Mucosa of descending colon (tissue), 3 donors: Measurements from ENCODE around the gene LRRC70. TPM values are rescaled to one million over a fixed set of nuclear protein-coding genes. Genes with fewer than 3 reads are reported as not detected.

Experiments
- ATAC-seq: fragments of 200-7000 bp; cut with Tn5 transposase; one replicate; pipeline ENCODE4 v1.9.1; 2020; ENCODE audit warnings: mild to moderate bottlenecking, moderate library complexity
- DNase-seq, 3 donors: peaks; one replicate each; pipeline ENCODE4 v3.0.0-alpha.2; 2020
- H3K36me3 ChIP-seq: fragments of 200-600 bp; one replicate; pipeline ENCODE4 v1.8.0; 2021; ENCODE audit warnings: low read depth, mild to moderate bottlenecking
- H3K4me1 ChIP-seq: fragments of 200-600 bp; one replicate; pipeline ENCODE4 v1.8.0; 2021; ENCODE audit warnings: low read depth, mild to moderate bottlenecking
- H3K4me3 ChIP-seq: fragments of 200-600 bp; one replicate; pipeline ENCODE4 v1.8.0; 2021; ENCODE audit warnings: mild to moderate bottlenecking
- H3K9me3 ChIP-seq: fragments of 200-600 bp; one replicate; pipeline ENCODE4 v1.8.0; 2021; ENCODE audit warnings: mild to moderate bottlenecking
- intact Hi-C, 2 donors: fragments of 100-400 bp; cut with DNase I in 1 of 2; cut with micrococcal nuclease in 1 of 2; formaldehyde crosslinking; loops; one replicate each; pipeline versions ENCODE4 v1.11.0 to v1.11.1; 2022; cut with DNase I, micrococcal nuclease
- total RNA-seq, 3 donors: library from RNA; stranded (reverse); fragmentation: NEBNext Ultra II Directional in 2 of 3; extraction: Animal tissue kit (Norgen Biotek cat#: 25700) in 2 of 3; gene quantifications; one replicate each; pipeline versions ENCODE4 v1.2.1 to v1.2.4, GENCODE V29; 2021 to 2023
- TF ChIP-seq, protein P1 (sequence below): fragments of 200-600 bp; IDR thresholded peaks from one replicate; pipeline ENCODE4 v1.8.0; 2022; ENCODE audit warnings: antibody characterized with exemption, mild to moderate bottlenecking
- donor health status: DM: no; HTN: no; CAD: no; lungs with moderate emphysema.
- donor health status: DM: no; HTN: no; CAD: no.
- donor health status: DM: no; HTN: yes; CAD: no.

The LRRC70 gene
- total RNA-seq, 3 donors from 2014 or later: 0.75 to 2.8 (median 1.4) TPM

DNA sequence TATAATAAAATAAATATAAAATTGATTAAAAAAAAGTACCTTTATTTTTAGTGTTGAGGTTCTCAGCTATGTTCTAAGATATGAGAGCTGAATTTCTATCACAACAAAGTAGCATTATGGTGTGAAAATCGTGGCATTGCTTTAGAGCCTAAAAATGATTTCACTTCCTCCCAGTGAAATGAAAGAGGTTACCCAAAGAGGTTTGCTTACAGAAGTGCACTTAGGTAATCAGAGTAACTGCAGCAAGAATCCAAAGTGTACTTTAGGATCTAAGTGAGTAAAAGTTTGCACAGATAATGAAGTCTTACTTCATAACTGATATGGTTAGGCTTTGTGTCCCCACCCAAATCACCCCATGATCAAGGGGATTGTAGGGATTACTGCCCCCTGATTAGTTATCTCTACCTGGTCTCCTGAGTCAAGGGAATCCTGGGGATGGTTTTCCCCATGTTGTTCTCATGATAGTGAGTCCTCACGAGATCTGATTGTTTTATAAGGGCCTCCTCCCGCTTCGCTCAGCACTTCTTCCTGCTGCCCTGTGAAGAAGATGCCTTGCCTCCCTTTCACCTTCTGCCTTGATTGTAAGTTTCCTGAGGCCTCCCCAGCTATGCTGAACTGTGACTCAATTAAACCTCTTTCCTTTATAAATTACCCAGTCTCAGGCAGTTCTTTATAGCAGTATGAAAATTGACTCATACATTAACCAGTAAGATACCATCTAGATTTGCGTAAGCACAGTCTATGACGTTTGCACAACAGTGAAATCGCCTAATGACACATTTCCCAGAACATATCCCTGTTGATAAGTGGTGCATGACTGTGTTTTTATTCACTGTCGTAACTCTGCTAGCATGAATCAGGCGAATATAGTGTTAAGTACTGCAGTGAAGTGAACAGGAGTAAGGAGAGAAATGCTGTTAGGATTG, 40.3 kb upstream of the LRRC70 start:
- TF ChIP-seq, protein P1, sequence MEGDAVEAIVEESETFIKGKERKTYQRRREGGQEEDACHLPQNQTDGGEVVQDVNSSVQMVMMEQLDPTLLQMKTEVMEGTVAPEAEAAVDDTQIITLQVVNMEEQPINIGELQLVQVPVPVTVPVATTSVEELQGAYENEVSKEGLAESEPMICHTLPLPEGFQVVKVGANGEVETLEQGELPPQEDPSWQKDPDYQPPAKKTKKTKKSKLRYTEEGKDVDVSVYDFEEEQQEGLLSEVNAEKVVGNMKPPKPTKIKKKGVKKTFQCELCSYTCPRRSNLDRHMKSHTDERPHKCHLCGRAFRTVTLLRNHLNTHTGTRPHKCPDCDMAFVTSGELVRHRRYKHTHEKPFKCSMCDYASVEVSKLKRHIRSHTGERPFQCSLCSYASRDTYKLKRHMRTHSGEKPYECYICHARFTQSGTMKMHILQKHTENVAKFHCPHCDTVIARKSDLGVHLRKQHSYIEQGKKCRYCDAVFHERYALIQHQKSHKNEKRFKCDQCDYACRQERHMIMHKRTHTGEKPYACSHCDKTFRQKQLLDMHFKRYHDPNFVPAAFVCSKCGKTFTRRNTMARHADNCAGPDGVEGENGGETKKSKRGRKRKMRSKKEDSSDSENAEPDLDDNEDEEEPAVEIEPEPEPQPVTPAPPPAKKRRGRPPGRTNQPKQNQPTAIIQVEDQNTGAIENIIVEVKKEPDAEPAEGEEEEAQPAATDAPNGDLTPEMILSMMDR: no peak
- Histone ChIP-seq H3K9me3 (no peaks in the 10 kb centered on the region), H3K4me1 (no peaks in the 10 kb centered on the region), H3K4me3 (no peak overlapping the region), H3K36me3 (no peaks in the 10 kb centered on the region)
- ATAC-seq (peak; percentile 87), DNase-seq (no peak)
- intact Hi-C loops: no loop called here

DNA sequence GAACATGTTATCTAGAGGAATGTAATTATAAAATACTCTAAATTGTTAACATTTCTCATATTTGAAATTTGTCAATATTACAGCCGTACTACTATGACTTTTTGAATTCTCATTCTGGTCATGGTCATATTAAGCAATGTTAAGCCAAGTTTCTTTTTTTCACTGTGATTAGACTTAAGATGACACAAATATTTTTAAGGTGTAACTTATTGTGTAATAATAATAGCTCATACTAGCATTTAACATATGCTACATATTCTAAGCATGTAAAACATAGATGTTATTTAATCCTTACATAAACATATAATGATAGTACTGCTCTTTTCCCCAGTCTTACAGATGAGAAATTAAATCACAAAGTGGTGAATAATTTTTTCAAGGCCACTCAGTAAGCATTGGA, 35.9 kb upstream of the LRRC70 start:
- no peaks in the 10 kb centered on the region for H3K9me3 ChIP-seq
- DNase-seq: no peak
- H3K4me3 ChIP-seq: no peak overlapping the region
- TF ChIP-seq, protein P1: no peak
- ATAC-seq: no peak
- H3K36me3 ChIP-seq: no peaks in the 10 kb centered on the region
- intact Hi-C loops: no loop called here
- no peaks in the 10 kb centered on the region for H3K4me1 ChIP-seq

- TF ChIP-seq, protein P1: no peak
- ATAC-seq: no peak
These were observed 30.5 kb upstream of the LRRC70 start for GRCh38 chr5:62547945-62548630.

GRCh38 chr5:62550103-62550502, 28.5 kb upstream of the LRRC70 start:
- TF ChIP-seq, protein P1: no peak
- H3K9me3 ChIP-seq: no peaks in the 10 kb centered on the region

More at GRCh38 chr5:62547945-62548630, 30.5 kb upstream of the LRRC70 start:
- no peak for DNase-seq
- Histone ChIP-seq H3K4me1 (no peaks in the 10 kb centered on the region), H3K4me3 (no peak overlapping the region), H3K9me3 (no peaks in the 10 kb centered on the region), H3K36me3 (no peaks in the 10 kb centered on the region)
- intact Hi-C loops: no loop called here

DNA sequence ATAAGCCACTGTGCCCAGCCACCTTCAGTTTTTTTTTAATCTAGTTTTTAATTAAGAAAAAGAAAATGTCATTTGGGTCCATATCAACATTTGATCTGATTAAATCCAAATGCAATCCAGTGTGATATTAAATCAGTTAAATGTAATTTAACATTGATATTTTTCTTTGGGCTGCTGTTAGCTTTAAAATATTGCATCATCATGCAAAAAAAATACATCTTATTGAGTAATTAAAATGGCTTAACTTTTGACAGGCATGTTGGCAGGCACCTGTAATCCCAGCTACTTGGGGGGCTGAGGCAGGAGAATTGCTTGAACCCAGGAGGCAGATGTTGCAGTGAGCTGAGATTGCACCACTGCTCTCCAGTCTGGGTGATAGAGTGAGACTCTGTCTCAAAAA, 22.7 kb upstream of the LRRC70 start:
- no peak overlapping the region for H3K4me3 ChIP-seq
- DNase-seq: no peak
- TF ChIP-seq, protein P1: no peak
- intact Hi-C loops: no loop called here
- no peaks in the 10 kb centered on the region for H3K4me1 ChIP-seq
- no peaks in the 10 kb centered on the region for H3K9me3 ChIP-seq
- no peak for ATAC-seq
- no peaks in the 10 kb centered on the region for H3K36me3 ChIP-seq

More at GRCh38 chr5:62550103-62550502, 28.5 kb upstream of the LRRC70 start:
- no peak overlapping the region for H3K4me3 ChIP-seq
- ATAC-seq (no peak), DNase-seq (no peak)
- no peaks in the 10 kb centered on the region for H3K36me3 ChIP-seq
- no peaks in the 10 kb centered on the region for H3K4me1 ChIP-seq
- intact Hi-C loops: no loop called here
